WTC11 (cell line): ENCODE measurements around the gene SH2D4B. TPM values are rescaled to one million over a fixed set of nuclear protein-coding genes. Genes with fewer than 3 reads are reported as not detected.

Source experiments
- ATAC-seq: fragments of 200-7000 bp; cut with Tn5 transposase; 2 replicates; pipeline ENCODE4 v1.10.0; 2021; ENCODE audit warnings: mild to moderate bottlenecking, moderate library complexity
- CTCF ChIA-PET: fragments of 300-600 bp; sonication (Branson Sonifier 250); formaldehyde crosslinking; loops from one replicate; lab custom pipeline; 2021; ENCODE audit warnings: antibody characterized with exemption; lab: Charles Lee
- POLR2A ChIA-PET: fragments of 350-600 bp; sonication (Branson Sonifier 250); formaldehyde crosslinking; loops from one replicate; lab custom pipeline; 2021; ENCODE audit warnings: antibody characterized with exemption; lab: Charles Lee
- DNase-seq: peaks from one replicate; pipeline ENCODE4 v3.0.0; 2021; ENCODE audit warnings: low spot score
- H3K27ac Mint-ChIP-seq: 2 replicates; pipeline ENCODE4 v1.8.0; 2021; ENCODE audit warnings: mixed read lengths
- H3K27me3 Mint-ChIP-seq: 2 replicates; pipeline ENCODE4 v1.8.0; 2021; ENCODE audit warnings: low read depth, mild to moderate bottlenecking, moderate library complexity, mixed read lengths
- H3K36me3 Mint-ChIP-seq: 2 replicates; pipeline ENCODE4 v1.8.0; 2021; ENCODE audit warnings: mixed read lengths
- H3K4me1 Mint-ChIP-seq: 2 replicates; pipeline ENCODE4 v1.8.0; 2022; ENCODE audit warnings: mixed read lengths
- H3K4me3 Mint-ChIP-seq: 2 replicates; pipeline ENCODE4 v1.8.0; 2021; ENCODE audit warnings: mild to moderate bottlenecking, moderate library complexity, mixed read lengths
- H3K9me3 Mint-ChIP-seq: 2 replicates; pipeline ENCODE4 v1.8.0; 2021; ENCODE audit warnings: mixed read lengths
- ESRRA ChIP-seq: sonication (generic); formaldehyde crosslinking; IDR thresholded peaks from 2 replicates; pipeline ENCODE4 v1.8.1; 2022; ENCODE audit warnings: mild to moderate bottlenecking, missing genetic modification reagents, borderline replicate concordance
- FOXP1 ChIP-seq: sonication (generic); formaldehyde crosslinking; IDR thresholded peaks from 2 replicates; pipeline ENCODE4 v1.8.0; 2022; ENCODE audit warnings: missing genetic modification reagents, mild to moderate bottlenecking, moderate library complexity, borderline replicate concordance
- NR1H2 ChIP-seq: sonication (generic); formaldehyde crosslinking; IDR thresholded peaks from 2 replicates; pipeline ENCODE4 v1.9.0; 2021; ENCODE audit warnings: mild to moderate bottlenecking, moderate library complexity, missing genetic modification reagents
- RELA ChIP-seq: sonication (generic); formaldehyde crosslinking; IDR thresholded peaks from 2 replicates; pipeline ENCODE4 v1.8.1; 2022; ENCODE audit warnings: missing genetic modification reagents, mild to moderate bottlenecking, borderline replicate concordance
- SMAD4 ChIP-seq: sonication (generic); formaldehyde crosslinking; IDR thresholded peaks from 2 replicates; pipeline ENCODE4 v1.8.0; 2022; ENCODE audit warnings: mild to moderate bottlenecking, missing genetic modification reagents
- TP53 ChIP-seq: sonication (generic); formaldehyde crosslinking; IDR thresholded peaks from 2 replicates; pipeline ENCODE4 v1.8.1; 2023; ENCODE audit warnings: mild to moderate bottlenecking, missing genetic modification reagents
- ZBTB21 ChIP-seq: sonication (generic); formaldehyde crosslinking; IDR thresholded peaks from 2 replicates; pipeline ENCODE4 v1.8.1; 2023; ENCODE audit warnings: mild to moderate bottlenecking, missing genetic modification reagents, borderline replicate concordance
- ZNF396 ChIP-seq: fragments of 250-450 bp; sonication (Bioruptor Pico); IDR thresholded peaks from 2 replicates; pipeline ENCODE4 v1.8.0; 2021; ENCODE audit warnings: mild to moderate bottlenecking, moderate library complexity, borderline replicate concordance
- total RNA-seq: library from RNA; stranded (reverse); gene quantifications from 3 replicates; pipeline ENCODE4 v1.2.3, GENCODE V29; 2021
- TF ChIP-seq, protein P1 (sequence below): fragments of 200-600 bp; IDR thresholded peaks from 2 replicates; pipeline ENCODE4 v1.8.0; 2022; ENCODE audit warnings: antibody characterized with exemption
- TF ChIP-seq, protein P2 (sequence below): sonication (generic); formaldehyde crosslinking; IDR thresholded peaks from 2 replicates; pipeline ENCODE4 v1.8.0; 2023; ENCODE audit warnings: missing genetic modification reagents
- TF ChIP-seq, protein P3 (sequence below): sonication (generic); formaldehyde crosslinking; IDR thresholded peaks from 2 replicates; pipeline ENCODE4 v1.8.1; 2022; ENCODE audit warnings: mild to moderate bottlenecking, missing genetic modification reagents, moderate library complexity, borderline replicate concordance
- TF ChIP-seq, protein P4 (sequence below): sonication (generic); formaldehyde crosslinking; IDR thresholded peaks from 2 replicates; pipeline ENCODE4 v1.8.0; 2023; ENCODE audit warnings: mild to moderate bottlenecking, missing genetic modification reagents
- TF ChIP-seq, protein P5 (sequence below): sonication (generic); formaldehyde crosslinking; IDR thresholded peaks from 2 replicates; pipeline ENCODE4 v1.8.0; 2022; ENCODE audit warnings: mild to moderate bottlenecking, missing genetic modification reagents
- TF ChIP-seq, protein P6 (sequence below): fragments of 250-450 bp; sonication (Bioruptor Pico); IDR thresholded peaks from 2 replicates; pipeline ENCODE4 v1.8.0; 2021; ENCODE audit warnings: mild to moderate bottlenecking
- TF ChIP-seq, protein P7 (sequence below): sonication (generic); formaldehyde crosslinking; IDR thresholded peaks from 2 replicates; pipeline ENCODE4 v1.8.1; 2023; ENCODE audit warnings: mild to moderate bottlenecking, missing genetic modification reagents, moderate library complexity
- TF ChIP-seq, protein P8 (sequence below): fragments of 250-450 bp; sonication (Bioruptor Pico); conservative IDR thresholded peaks from 2 replicates; pipeline ENCODE4 v1.9.0; 2021; ENCODE audit warnings: mild to moderate bottlenecking
- TF ChIP-seq, protein P9 (sequence below): fragments of 250-450 bp; sonication (Bioruptor Pico); IDR thresholded peaks from 2 replicates; pipeline ENCODE4 v1.9.0; 2021; ENCODE audit warnings: moderate library complexity, mild to moderate bottlenecking, inconsistent platforms, borderline replicate concordance

SH2D4B gene
- total RNA-seq, 1 experiment from 2014 or later = 0.04 TPM

DNA sequence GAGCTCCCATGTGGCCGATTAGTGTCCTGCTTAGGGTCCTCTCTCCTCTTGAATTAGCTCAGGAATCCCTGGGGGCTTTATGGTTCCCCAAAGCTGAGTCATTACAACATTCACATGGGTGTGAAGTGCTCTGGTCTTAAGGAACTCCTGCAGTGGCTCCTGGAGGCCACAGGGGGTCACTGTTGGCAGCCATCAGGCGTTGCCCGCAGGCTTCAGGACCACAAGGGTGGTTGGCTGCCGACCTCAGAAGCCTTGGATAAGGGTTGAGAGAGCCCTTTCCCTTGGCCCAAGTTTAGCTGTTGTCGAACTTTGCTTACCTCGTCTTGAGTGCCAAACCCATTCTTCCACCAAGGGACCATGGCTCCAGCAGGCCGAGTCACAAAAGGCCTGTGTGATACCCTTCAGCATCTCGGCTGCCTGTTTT is 61.7 kb downstream of the SH2D4B start:
- TF ChIP-seq FOXP1 (CRISPR knock-in tag) = no peak
- TF ChIP-seq, protein P1, sequence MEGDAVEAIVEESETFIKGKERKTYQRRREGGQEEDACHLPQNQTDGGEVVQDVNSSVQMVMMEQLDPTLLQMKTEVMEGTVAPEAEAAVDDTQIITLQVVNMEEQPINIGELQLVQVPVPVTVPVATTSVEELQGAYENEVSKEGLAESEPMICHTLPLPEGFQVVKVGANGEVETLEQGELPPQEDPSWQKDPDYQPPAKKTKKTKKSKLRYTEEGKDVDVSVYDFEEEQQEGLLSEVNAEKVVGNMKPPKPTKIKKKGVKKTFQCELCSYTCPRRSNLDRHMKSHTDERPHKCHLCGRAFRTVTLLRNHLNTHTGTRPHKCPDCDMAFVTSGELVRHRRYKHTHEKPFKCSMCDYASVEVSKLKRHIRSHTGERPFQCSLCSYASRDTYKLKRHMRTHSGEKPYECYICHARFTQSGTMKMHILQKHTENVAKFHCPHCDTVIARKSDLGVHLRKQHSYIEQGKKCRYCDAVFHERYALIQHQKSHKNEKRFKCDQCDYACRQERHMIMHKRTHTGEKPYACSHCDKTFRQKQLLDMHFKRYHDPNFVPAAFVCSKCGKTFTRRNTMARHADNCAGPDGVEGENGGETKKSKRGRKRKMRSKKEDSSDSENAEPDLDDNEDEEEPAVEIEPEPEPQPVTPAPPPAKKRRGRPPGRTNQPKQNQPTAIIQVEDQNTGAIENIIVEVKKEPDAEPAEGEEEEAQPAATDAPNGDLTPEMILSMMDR = peak; percentile 83

DNA sequence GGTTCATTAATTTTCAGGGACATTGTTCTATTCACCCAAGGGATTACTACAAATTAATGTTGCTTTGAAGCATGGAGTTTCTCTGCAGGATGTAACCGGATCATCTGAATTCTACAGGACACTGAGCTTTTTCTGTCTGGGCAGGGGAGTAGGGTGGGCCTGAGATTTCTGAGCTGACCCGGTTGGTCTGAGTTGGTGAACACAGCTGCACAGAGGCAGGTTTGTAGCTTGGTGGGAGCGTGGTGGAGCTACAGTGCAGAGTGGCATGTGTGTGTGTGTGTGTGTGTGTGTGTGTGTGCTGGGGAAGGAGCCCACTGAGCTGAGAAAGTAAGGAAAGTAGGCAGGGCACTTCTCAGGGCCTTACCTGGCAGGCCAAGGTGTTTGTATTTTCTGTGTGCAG is 62.6 kb downstream of the SH2D4B start:
- CTCF ChIA-PET = interaction anchor here (0.5 to 3.3 kb wide), 8 partner anchors 22 to 580 kb away, joined by 3 to 27 read pairs (median 8); no protein-coding TSS in a partner anchor
- no peaks in the 10 kb centered on the region for H3K27me3 Mint-ChIP-seq
- no peak overlapping the region for H3K4me3 Mint-ChIP-seq
- no peaks in the 10 kb centered on the region for H3K9me3 Mint-ChIP-seq
- TF ChIP-seq NR1H2 (no peak), ZBTB21 (CRISPR knock-in tag) (no peak), SMAD4 (no peak), TP53 (CRISPR knock-in tag) (no peak), ESRRA (no peak), ZNF396 (no peak), FOXP1 (CRISPR knock-in tag) (no peak), RELA (CRISPR knock-in tag) (no peak)
- TF ChIP-seq, protein P2, sequence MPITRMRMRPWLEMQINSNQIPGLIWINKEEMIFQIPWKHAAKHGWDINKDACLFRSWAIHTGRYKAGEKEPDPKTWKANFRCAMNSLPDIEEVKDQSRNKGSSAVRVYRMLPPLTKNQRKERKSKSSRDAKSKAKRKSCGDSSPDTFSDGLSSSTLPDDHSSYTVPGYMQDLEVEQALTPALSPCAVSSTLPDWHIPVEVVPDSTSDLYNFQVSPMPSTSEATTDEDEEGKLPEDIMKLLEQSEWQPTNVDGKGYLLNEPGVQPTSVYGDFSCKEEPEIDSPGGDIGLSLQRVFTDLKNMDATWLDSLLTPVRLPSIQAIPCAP (CRISPR knock-in tag) = no peak
- TF ChIP-seq, protein P3, sequence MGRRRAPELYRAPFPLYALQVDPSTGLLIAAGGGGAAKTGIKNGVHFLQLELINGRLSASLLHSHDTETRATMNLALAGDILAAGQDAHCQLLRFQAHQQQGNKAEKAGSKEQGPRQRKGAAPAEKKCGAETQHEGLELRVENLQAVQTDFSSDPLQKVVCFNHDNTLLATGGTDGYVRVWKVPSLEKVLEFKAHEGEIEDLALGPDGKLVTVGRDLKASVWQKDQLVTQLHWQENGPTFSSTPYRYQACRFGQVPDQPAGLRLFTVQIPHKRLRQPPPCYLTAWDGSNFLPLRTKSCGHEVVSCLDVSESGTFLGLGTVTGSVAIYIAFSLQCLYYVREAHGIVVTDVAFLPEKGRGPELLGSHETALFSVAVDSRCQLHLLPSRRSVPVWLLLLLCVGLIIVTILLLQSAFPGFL (CRISPR knock-in tag) = no peak
- TF ChIP-seq, protein P4, sequence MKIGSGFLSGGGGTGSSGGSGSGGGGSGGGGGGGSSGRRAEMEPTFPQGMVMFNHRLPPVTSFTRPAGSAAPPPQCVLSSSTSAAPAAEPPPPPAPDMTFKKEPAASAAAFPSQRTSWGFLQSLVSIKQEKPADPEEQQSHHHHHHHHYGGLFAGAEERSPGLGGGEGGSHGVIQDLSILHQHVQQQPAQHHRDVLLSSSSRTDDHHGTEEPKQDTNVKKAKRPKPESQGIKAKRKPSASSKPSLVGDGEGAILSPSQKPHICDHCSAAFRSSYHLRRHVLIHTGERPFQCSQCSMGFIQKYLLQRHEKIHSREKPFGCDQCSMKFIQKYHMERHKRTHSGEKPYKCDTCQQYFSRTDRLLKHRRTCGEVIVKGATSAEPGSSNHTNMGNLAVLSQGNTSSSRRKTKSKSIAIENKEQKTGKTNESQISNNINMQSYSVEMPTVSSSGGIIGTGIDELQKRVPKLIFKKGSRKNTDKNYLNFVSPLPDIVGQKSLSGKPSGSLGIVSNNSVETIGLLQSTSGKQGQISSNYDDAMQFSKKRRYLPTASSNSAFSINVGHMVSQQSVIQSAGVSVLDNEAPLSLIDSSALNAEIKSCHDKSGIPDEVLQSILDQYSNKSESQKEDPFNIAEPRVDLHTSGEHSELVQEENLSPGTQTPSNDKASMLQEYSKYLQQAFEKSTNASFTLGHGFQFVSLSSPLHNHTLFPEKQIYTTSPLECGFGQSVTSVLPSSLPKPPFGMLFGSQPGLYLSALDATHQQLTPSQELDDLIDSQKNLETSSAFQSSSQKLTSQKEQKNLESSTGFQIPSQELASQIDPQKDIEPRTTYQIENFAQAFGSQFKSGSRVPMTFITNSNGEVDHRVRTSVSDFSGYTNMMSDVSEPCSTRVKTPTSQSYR (CRISPR knock-in tag) = no peak
- TF ChIP-seq, protein P5, sequence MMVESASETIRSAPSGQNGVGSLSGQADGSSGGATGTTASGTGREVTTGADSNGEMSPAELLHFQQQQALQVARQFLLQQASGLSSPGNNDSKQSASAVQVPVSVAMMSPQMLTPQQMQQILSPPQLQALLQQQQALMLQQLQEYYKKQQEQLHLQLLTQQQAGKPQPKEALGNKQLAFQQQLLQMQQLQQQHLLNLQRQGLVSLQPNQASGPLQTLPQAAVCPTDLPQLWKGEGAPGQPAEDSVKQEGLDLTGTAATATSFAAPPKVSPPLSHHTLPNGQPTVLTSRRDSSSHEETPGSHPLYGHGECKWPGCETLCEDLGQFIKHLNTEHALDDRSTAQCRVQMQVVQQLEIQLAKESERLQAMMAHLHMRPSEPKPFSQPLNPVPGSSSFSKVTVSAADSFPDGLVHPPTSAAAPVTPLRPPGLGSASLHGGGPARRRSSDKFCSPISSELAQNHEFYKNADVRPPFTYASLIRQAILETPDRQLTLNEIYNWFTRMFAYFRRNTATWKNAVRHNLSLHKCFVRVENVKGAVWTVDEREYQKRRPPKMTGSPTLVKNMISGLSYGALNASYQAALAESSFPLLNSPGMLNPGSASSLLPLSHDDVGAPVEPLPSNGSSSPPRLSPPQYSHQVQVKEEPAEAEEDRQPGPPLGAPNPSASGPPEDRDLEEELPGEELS (CRISPR knock-in tag) = no peak
- TF ChIP-seq, protein P6, sequence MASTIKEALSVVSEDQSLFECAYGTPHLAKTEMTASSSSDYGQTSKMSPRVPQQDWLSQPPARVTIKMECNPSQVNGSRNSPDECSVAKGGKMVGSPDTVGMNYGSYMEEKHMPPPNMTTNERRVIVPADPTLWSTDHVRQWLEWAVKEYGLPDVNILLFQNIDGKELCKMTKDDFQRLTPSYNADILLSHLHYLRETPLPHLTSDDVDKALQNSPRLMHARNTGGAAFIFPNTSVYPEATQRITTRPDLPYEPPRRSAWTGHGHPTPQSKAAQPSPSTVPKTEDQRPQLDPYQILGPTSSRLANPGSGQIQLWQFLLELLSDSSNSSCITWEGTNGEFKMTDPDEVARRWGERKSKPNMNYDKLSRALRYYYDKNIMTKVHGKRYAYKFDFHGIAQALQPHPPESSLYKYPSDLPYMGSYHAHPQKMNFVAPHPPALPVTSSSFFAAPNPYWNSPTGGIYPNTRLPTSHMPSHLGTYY (CRISPR knock-in tag) = no peak
- TF ChIP-seq, protein P7, sequence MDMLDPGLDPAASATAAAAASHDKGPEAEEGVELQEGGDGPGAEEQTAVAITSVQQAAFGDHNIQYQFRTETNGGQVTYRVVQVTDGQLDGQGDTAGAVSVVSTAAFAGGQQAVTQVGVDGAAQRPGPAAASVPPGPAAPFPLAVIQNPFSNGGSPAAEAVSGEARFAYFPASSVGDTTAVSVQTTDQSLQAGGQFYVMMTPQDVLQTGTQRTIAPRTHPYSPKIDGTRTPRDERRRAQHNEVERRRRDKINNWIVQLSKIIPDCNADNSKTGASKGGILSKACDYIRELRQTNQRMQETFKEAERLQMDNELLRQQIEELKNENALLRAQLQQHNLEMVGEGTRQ = no peak
- TF ChIP-seq, protein P8, sequence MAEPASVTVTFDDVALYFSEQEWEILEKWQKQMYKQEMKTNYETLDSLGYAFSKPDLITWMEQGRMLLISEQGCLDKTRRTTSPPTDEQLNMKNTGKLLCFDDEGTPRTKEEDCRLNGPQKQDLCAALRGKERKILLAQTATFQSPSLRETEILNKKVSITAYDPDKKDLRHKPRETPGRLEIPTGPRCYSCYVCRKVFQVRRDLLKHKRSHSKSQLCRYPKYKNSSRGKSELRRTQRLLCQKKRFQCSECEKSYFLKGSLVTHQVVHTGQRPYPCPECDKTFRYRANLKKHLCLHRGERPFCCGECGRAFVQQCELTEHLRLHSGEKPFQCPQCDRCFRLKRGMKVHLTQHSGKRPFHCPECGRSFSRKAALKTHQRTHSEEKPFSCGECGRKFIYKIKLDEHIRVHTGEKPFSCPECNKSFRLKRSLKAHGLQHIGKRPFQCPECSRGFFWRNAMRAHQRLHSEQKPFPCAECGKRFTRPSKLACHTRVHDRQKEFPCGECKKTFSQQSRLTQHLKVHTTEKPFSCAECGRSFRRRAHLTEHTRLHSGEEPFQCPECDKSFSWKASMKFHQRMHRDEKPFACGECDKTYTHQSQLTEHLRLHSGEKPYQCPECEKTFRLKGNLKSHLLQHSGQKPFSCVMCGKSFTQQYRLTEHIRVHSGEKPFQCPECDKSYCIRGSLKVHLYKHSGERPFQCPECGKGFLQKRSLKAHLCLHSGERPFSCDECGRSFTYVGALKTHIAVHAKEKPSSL = no peak
- TF ChIP-seq, protein P9, sequence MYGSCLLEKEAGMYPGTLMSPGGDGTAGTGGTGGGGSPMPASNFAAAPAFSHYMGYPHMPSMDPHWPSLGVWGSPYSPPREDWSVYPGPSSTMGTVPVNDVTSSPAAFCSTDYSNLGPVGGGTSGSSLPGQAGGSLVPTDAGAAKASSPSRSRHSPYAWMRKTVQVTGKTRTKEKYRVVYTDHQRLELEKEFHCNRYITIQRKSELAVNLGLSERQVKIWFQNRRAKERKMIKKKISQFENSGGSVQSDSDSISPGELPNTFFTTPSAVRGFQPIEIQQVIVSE = no peak
- DNase-seq (no peak), ATAC-seq (no peak)
- H3K27ac Mint-ChIP-seq = no peak overlapping the region
- POLR2A ChIA-PET = no interaction called here
- H3K4me1 Mint-ChIP-seq = 0 out of 2 replicates have a peak, but pooled peaks cover 5% of the 10 kb centered on the region
- no peaks in the 10 kb centered on the region for H3K36me3 Mint-ChIP-seq

More for the DNA sequence above, 61.7 kb downstream of the SH2D4B start:
- Mint-ChIP-seq H3K4me3 (no peak overlapping the region), H3K4me1 (0 out of 2 replicates have a peak, but pooled peaks cover 5% of the 10 kb centered on the region), H3K27ac (no peak overlapping the region), H3K36me3 (no peaks in the 10 kb centered on the region), H3K27me3 (no peaks in the 10 kb centered on the region), H3K9me3 (no peaks in the 10 kb centered on the region)
- ChIA-PET CTCF (interaction anchor here (0.5 to 3.3 kb wide), 35 partner anchors 10 to 580 kb away, joined by 3 to 27 read pairs (median 4); partner anchors contain the start of gene PRXL2A), POLR2A (interaction anchor here (0.5 kb wide), 1 partner anchor 281 kb away, joined by 4 read pairs; no protein-coding TSS in a partner anchor)
- DNase-seq = peak; percentile 78
- peak; percentile 93 for ATAC-seq
